Measurements from ENCODE around the gene VPS37D. TPM values are rescaled to one million over a fixed set of nuclear protein-coding genes. Genes with fewer than 3 reads are reported as not detected.
A peak's percentile ranks its signal among the peaks of the same experiment; 100 is the strongest.

VPS37D gene
- total and polyA plus RNA-seq, 8 donors = 0.89 to 10.1 (median 7.8) TPM

- no peak overlapping the region for H3K27ac ChIP-seq
- H3K4me3 ChIP-seq = no peak overlapping the region
- peaks cover 0 to 93% of the 10 kb centered on the region in 2 donors for H3K36me3 ChIP-seq
- DNase-seq = no peak
- peaks cover 0 to 7% of the 10 kb centered on the region in 2 donors for H3K27me3 ChIP-seq
- intact Hi-C loops (cut with DNase I) = no loop called here
- no peak for ATAC-seq
- no peaks in the 10 kb centered on the region for H3K4me1 ChIP-seq
- TF ChIP-seq CTCF (IDR thresholded peaks at IDR 0.05) = no peak
- H3K9me3 ChIP-seq = no peaks in the 10 kb centered on the region
Observed at GRCh38 chr7:73698410-73698809, 30.8 kb downstream of the VPS37D start.

- no peak for ATAC-seq
- Histone ChIP-seq H3K4me1 (peaks cover 2 to 7% of the 10 kb centered on the region in 2 donors), H3K27ac (no peak overlapping the region), H3K27me3 (peaks cover 0 to 18% of the 10 kb centered on the region in 2 donors), H3K4me3 (no peak overlapping the region), H3K36me3 (peaks cover 0 to 82% of the 10 kb centered on the region in 2 donors), H3K9me3 (no peaks in the 10 kb centered on the region)
- intact Hi-C loops (cut with DNase I) = no loop called here
- TF ChIP-seq CTCF (IDR thresholded peaks at IDR 0.05) = no peak
- no peak for DNase-seq
Observed at GRCh38 chr7:73699370-73700068, 31.9 kb downstream of the VPS37D start.

- ATAC-seq (no peak), DNase-seq (no peak)
- intact Hi-C loops (cut with DNase I) = no loop called here
- peaks cover 2 to 9% of the 10 kb centered on the region in 2 donors for H3K4me1 ChIP-seq
- no peak overlapping the region for H3K27ac ChIP-seq
- peaks cover 0 to 77% of the 10 kb centered on the region in 2 donors for H3K36me3 ChIP-seq
- peaks cover 0 to 21% of the 10 kb centered on the region in 2 donors for H3K27me3 ChIP-seq
- no peak overlapping the region for H3K4me3 ChIP-seq
- TF ChIP-seq CTCF (IDR thresholded peaks at IDR 0.05) = no peak
- no peaks in the 10 kb centered on the region for H3K9me3 ChIP-seq
Observed at GRCh38 chr7:73700069-73700423, 32.4 kb downstream of the VPS37D start.

GRCh38 chr7:73700581-73701134, 33.0 kb downstream of the VPS37D start:
- Histone ChIP-seq H3K4me1 (peaks cover 2 to 9% of the 10 kb centered on the region in 2 donors), H3K36me3 (peaks cover 0 to 71% of the 10 kb centered on the region in 2 donors), H3K27me3 (peaks cover 0 to 27% of the 10 kb centered on the region in 2 donors), H3K4me3 (no peak overlapping the region), H3K27ac (no peak overlapping the region), H3K9me3 (no peaks in the 10 kb centered on the region)
- no peak for TF ChIP-seq CTCF (IDR thresholded peaks at IDR 0.05)
- DNase-seq = no peak
- intact Hi-C loops (cut with DNase I) = no loop called here
- no peak for ATAC-seq

- Histone ChIP-seq H3K27me3 (peaks cover 0 to 36% of the 10 kb centered on the region in 2 donors), H3K36me3 (peaks cover 0 to 62% of the 10 kb centered on the region in 2 donors), H3K27ac (no peak overlapping the region), H3K4me1 (peaks cover 2 to 9% of the 10 kb centered on the region in 2 donors), H3K9me3 (no peaks in the 10 kb centered on the region), H3K4me3 (no peak overlapping the region)
- peak; percentile 37 to 62 for TF ChIP-seq CTCF (IDR thresholded peaks at IDR 0.05)
- DNase-seq (no peak), ATAC-seq (peak; percentile 14)
- intact Hi-C loops (cut with DNase I) = no loop called here
Observed at GRCh38 chr7:73701357-73701995, 33.8 kb downstream of the VPS37D start.
